Endothelial cell of umbilical vein (primary cell): Measurements from ENCODE around the gene AK5.

Experiments
- CTCF ChIP-seq, 2 donors: IDR thresholded peaks; 1 replicate in 1 of 2; 2 replicates in 1 of 2; pipeline ENCODE4 v1.5.1; 2011; ENCODE audit warnings: low read length in 2 of 2, mild to moderate bottlenecking in 2 of 2, moderate library complexity in 2 of 2, control low read depth in 1 of 2, inconsistent platforms in 1 of 2, low read depth in 1 of 2; ENCODE audit not compliant: insufficient read depth in 1 of 2; ENCODE audit errors: extremely low read depth in 1 of 2
- MAX ChIP-seq: IDR thresholded peaks from 2 replicates; pipeline ENCODE4 v1.6.1; 2011; ENCODE audit not compliant: insufficient read depth, insufficient read length
- MYC ChIP-seq: IDR thresholded peaks from one replicate; pipeline ENCODE4 v1.6.1; 2011; ENCODE audit warnings: mild to moderate bottlenecking, low read depth, low read length
- POLR2A ChIP-seq: IDR thresholded peaks from 2 replicates; pipeline ENCODE4 v1.6.1; 2012; ENCODE audit warnings: low read depth, mild to moderate bottlenecking, control low read depth, low read length
- POLR2AphosphoS5 ChIP-seq: IDR thresholded peaks from 2 replicates; pipeline ENCODE4 v1.6.1; 2012; ENCODE audit warnings: low read depth, mild to moderate bottlenecking, control low read depth, low read length, moderate library complexity; ENCODE audit not compliant: insufficient read depth

GRCh38 chr1:77375990-77376389 lies 94.2 kb downstream of the AK5 start:
- TF ChIP-seq MYC (no peak), CTCF (IDR thresholded peaks at IDR 0.05; ENCODE audit: extremely low read depth in 1 of 2, insufficient read depth in 1 of 2, low read depth in 1 of 2, low read length in 2 of 2) (no peak), POLR2AphosphoS5 (no peak), POLR2A (no peak), MAX (no peak)
